ENCODE measurements around the gene ABCB8.

The ABCB8 gene

GRCh38 chr7:150992833-150993302 is 35.4 kb upstream of the ABCB8 start:
- Histone ChIP-seq H2AFZ (ENCODE audit: low read length) (no peak overlapping the region), H3K4me3 (ENCODE audit: low read length, poor library complexity, severe bottlenecking) (no peak overlapping the region), H3K27me3 (ENCODE audit: insufficient read depth, low read length, poor library complexity, severe bottlenecking) (no peaks in the 10 kb centered on the region), H3K36me3 (ENCODE audit: insufficient read depth, low read length) (no peaks in the 10 kb centered on the region), H3K9me3 (ENCODE audit: insufficient read depth, low read depth, low read length) (no peaks in the 10 kb centered on the region), H3F3A (ENCODE audit: low read depth) (no peaks in the 10 kb centered on the region; the same call in 1 of the 2 replicates), H3K79me2 (ENCODE audit: insufficient read depth, low read length) (no peaks in the 10 kb centered on the region), H4K20me1 (ENCODE audit: insufficient read depth, low read length, poor library complexity, severe bottlenecking) (no peaks in the 10 kb centered on the region), H3K4me1 (ENCODE audit: insufficient read depth, low read length, poor library complexity, severe bottlenecking) (peaks cover 23% of the 10 kb centered on the region), H3K9me2 (replicated peaks; ENCODE audit: low read depth, low read length) (no peaks in the 10 kb centered on the region), H3K9ac (ENCODE audit: low read depth, low read length, poor library complexity, severe bottlenecking) (no peak overlapping the region), H3K4me2 (ENCODE audit: low read depth, low read length, poor library complexity, severe bottlenecking) (no peak overlapping the region)
- no peak for TF ChIP-seq CTCF (conservative IDR thresholded peaks at IDR 0.05; ENCODE audit: low read length)
- TF ChIP-seq EZH2phosphoT487 (IDR thresholded peaks at IDR 0.05; ENCODE audit: borderline replicate concordance), result no peak

GRCh38 chr7:150993511-150993910 is 34.7 kb upstream of the ABCB8 start:
- H3K4me2 ChIP-seq (ENCODE audit: low read depth, low read length, poor library complexity, severe bottlenecking), result peak overlapping the region; percentile 74
- H3K9ac ChIP-seq (ENCODE audit: low read depth, low read length, poor library complexity, severe bottlenecking), result no peak overlapping the region
- peaks cover 19% of the 10 kb centered on the region for H3K4me1 ChIP-seq (ENCODE audit: insufficient read depth, low read length, poor library complexity, severe bottlenecking)

GRCh38 chr7:150994141-150994837 is 34.0 kb upstream of the ABCB8 start:
- Histone ChIP-seq H3K9me3 (ENCODE audit: insufficient read depth, low read depth, low read length) (no peaks in the 10 kb centered on the region), H3K4me3 (ENCODE audit: low read length, poor library complexity, severe bottlenecking) (peak overlapping the region; percentile 59), H3K27me3 (ENCODE audit: insufficient read depth, low read length, poor library complexity, severe bottlenecking) (no peaks in the 10 kb centered on the region), H4K20me1 (ENCODE audit: insufficient read depth, low read length, poor library complexity, severe bottlenecking) (no peaks in the 10 kb centered on the region), H3K79me2 (ENCODE audit: insufficient read depth, low read length) (no peaks in the 10 kb centered on the region), H3K36me3 (ENCODE audit: insufficient read depth, low read length) (no peaks in the 10 kb centered on the region), H3K9ac (ENCODE audit: low read depth, low read length, poor library complexity, severe bottlenecking) (peak overlapping the region; percentile 65), H3K9me2 (replicated peaks; ENCODE audit: low read depth, low read length) (no peaks in the 10 kb centered on the region), H3K4me1 (ENCODE audit: insufficient read depth, low read length, poor library complexity, severe bottlenecking) (peaks cover 11% of the 10 kb centered on the region), H3F3A (ENCODE audit: low read depth) (no peaks in the 10 kb centered on the region; the same call in 1 of the 2 replicates), H3K4me2 (ENCODE audit: low read depth, low read length, poor library complexity, severe bottlenecking) (peak overlapping the region; percentile 74), H2AFZ (ENCODE audit: low read length) (peak overlapping the region; percentile 34)
- TF ChIP-seq EZH2phosphoT487 (IDR thresholded peaks at IDR 0.05; ENCODE audit: borderline replicate concordance) (no peak), CTCF (conservative IDR thresholded peaks at IDR 0.05; ENCODE audit: low read length) (no peak)

More at GRCh38 chr7:150993511-150993910, 34.7 kb upstream of the ABCB8 start:
- TF ChIP-seq CTCF (conservative IDR thresholded peaks at IDR 0.05; ENCODE audit: low read length) (no peak), EZH2phosphoT487 (IDR thresholded peaks at IDR 0.05; ENCODE audit: borderline replicate concordance) (no peak)
- H3K9me2 ChIP-seq (replicated peaks; ENCODE audit: low read depth, low read length), result no peaks in the 10 kb centered on the region
- H3F3A ChIP-seq (ENCODE audit: low read depth), result no peaks in the 10 kb centered on the region; the same call in 1 of the 2 replicates
- H3K27me3 ChIP-seq (ENCODE audit: insufficient read depth, low read length, poor library complexity, severe bottlenecking), result no peaks in the 10 kb centered on the region
- no peaks in the 10 kb centered on the region for H3K79me2 ChIP-seq (ENCODE audit: insufficient read depth, low read length)
- H4K20me1 ChIP-seq (ENCODE audit: insufficient read depth, low read length, poor library complexity, severe bottlenecking), result no peaks in the 10 kb centered on the region
- no peaks in the 10 kb centered on the region for H3K9me3 ChIP-seq (ENCODE audit: insufficient read depth, low read depth, low read length)
- H3K4me3 ChIP-seq (ENCODE audit: low read length, poor library complexity, severe bottlenecking), result no peak overlapping the region
- no peaks in the 10 kb centered on the region for H3K36me3 ChIP-seq (ENCODE audit: insufficient read depth, low read length)
- no peak overlapping the region for H2AFZ ChIP-seq (ENCODE audit: low read length)
